ENCODE results near the gene LCMT1. TPM values are rescaled to one million over a fixed set of nuclear protein-coding genes. Genes with fewer than 3 reads are reported as not detected.
A peak's percentile ranks its signal among the peaks of the same experiment; 100 is the strongest.

The LCMT1 gene
- total and polyA plus RNA-seq, 9 of the 15 experiments (the other 6 are each of a cell fraction or from before 2014, with no cell fraction given), result 20.0 to 42.8 (median 32.3) TPM

DNA sequence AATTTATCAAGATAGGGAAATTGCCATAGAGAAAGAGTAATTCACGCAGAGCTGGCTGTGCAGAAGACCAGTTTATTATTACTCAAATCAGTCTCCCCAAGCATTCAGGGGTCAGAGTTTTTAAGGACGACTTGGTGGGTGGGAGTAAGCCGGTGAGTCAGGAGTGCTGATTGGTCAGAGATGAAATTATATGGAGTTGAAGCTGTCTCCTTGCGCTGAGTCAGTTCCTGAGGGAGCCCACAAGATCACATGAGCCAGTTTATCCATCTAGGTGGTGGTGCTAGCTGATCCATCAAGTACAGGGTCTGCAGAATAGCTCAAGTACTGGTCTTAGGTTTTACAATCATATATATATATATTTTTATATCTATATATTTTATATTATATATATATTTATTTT lies 99.2 kb downstream of the LCMT1 start (continued):
- TF ChIP-seq HMBOX1 (IDR thresholded peaks at IDR 0.05) (peak; percentile 39; the same call in 1 of the 2 replicates), NR3C1 (CRISPR knock-in tag; IDR thresholded peaks at IDR 0.05) (no peak), ZNF316 (IDR thresholded peaks at IDR 0.05) (peak; percentile 59), MAFG (tag; conservative IDR thresholded peaks at IDR 0.05) (peak; percentile 42; the same call in 1 of the 2 replicates), ARID1B (IDR thresholded peaks at IDR 0.05) (peak; percentile 36; the same call in 1 of the 2 replicates), DPF2 (IDR thresholded peaks at IDR 0.05) (0 out of 2 replicates have a peak, but pooled peaks have one; percentile 44), KDM1A (IDR thresholded peaks at IDR 0.05) (0 out of 4 replicates have a peak, but pooled peaks of 1 of the 2 experiments have one; percentile 28), USF1 (CRISPR knock-in tag; IDR thresholded peaks at IDR 0.05) (peak; percentile 38; the same call in 1 of the 2 replicates), SNRNP70 (optimal IDR thresholded peaks at IDR 0.05; ENCODE audit: low read depth, low read length) (no peak), ETV1 (tag; conservative IDR thresholded peaks at IDR 0.05; ENCODE audit: low read depth) (peak; percentile 31; the same call in 1 of the 2 replicates), CEBPZ (IDR thresholded peaks at IDR 0.05; ENCODE audit: borderline replicate concordance, low read depth, low read length) (no peak), CBFA2T2 (conservative IDR thresholded peaks at IDR 0.05) (0 out of 2 replicates have a peak, but pooled peaks have one; percentile 4), ZNF384 (IDR thresholded peaks at IDR 0.05; ENCODE audit: low read depth, low read length) (no peak), HDAC6 (IDR thresholded peaks at IDR 0.05; ENCODE audit: low read depth, low read length) (no peak), NFATC3 (IDR thresholded peaks at IDR 0.05) (no peak), USF2 (CRISPR knock-in tag; IDR thresholded peaks at IDR 0.05) (peak; percentile 55; the same call in 1 of the 2 replicates), RBM25 (IDR thresholded peaks at IDR 0.05; ENCODE audit: low read depth, low read length, severe bottlenecking) (peak; percentile 8)
- TF ChIP-seq, protein P1, sequence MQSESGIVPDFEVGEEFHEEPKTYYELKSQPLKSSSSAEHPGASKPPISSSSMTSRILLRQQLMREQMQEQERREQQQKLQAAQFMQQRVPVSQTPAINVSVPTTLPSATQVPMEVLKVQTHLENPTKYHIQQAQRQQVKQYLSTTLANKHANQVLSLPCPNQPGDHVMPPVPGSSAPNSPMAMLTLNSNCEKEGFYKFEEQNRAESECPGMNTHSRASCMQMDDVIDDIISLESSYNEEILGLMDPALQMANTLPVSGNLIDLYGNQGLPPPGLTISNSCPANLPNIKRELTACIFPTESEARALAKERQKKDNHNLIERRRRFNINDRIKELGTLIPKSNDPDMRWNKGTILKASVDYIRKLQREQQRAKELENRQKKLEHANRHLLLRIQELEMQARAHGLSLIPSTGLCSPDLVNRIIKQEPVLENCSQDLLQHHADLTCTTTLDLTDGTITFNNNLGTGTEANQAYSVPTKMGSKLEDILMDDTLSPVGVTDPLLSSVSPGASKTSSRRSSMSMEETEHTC (IDR thresholded peaks at IDR 0.05), result peak; percentile 20; the same call in 1 of the 2 replicates

Measured in K562 (cell line).